Thymus (tissue), 11 donors: ENCODE results near the gene RBBP6. TPM values are rescaled to one million over a fixed set of nuclear protein-coding genes. Genes with fewer than 3 reads are reported as not detected.

Experiments
- DNase-seq, 9 donors: peaks; one replicate each; pipeline ENCODE4 v3.0.0-alpha.2; 2013; ENCODE audit warnings: low spot score in 9 of 9, low read depth in 6 of 9, missing footprints in 1 of 9
- H3K27ac ChIP-seq, 2 donors: one replicate each; pipeline ENCODE4 v1.5.1; 2013; ENCODE audit warnings: control low read depth in 1 of 2, low read depth in 1 of 2, low read length in 1 of 2, mild to moderate bottlenecking in 1 of 2, moderate library complexity in 1 of 2
- H3K27me3 ChIP-seq, 2 donors: one replicate each; pipeline ENCODE4 v1.5.1; 2013; ENCODE audit warnings: low read length in 1 of 2; ENCODE audit not compliant: control insufficient read depth in 2 of 2, insufficient read depth in 1 of 2
- H3K36me3 ChIP-seq, 2 donors: one replicate each; pipeline ENCODE4 v1.5.1; 2013; ENCODE audit warnings: low read length in 1 of 2, mild to moderate bottlenecking in 1 of 2, moderate library complexity in 1 of 2; ENCODE audit not compliant: control insufficient read depth in 2 of 2, insufficient read depth in 2 of 2
- H3K4me1 ChIP-seq, 2 donors: one replicate each; pipeline ENCODE4 v1.5.1; 2013; ENCODE audit warnings: low read length in 2 of 2; ENCODE audit not compliant: control insufficient read depth in 2 of 2, insufficient read depth in 2 of 2
- H3K4me3 ChIP-seq, 2 donors: one replicate each; pipeline ENCODE4 v1.5.1; 2013; ENCODE audit warnings: low read length in 2 of 2, control low read depth in 1 of 2, mild to moderate bottlenecking in 1 of 2
- H3K9me3 ChIP-seq, 2 donors: one replicate each; pipeline ENCODE4 v1.5.1; 2013; ENCODE audit warnings: low read length in 1 of 2, mild to moderate bottlenecking in 1 of 2; ENCODE audit not compliant: control insufficient read depth in 2 of 2, insufficient read depth in 1 of 2
- WGBS: extraction: QIAGEN DNeasy Blood & Tissue Kit; methylation state at CpG from one replicate; pipeline ENCODE4 v1.1.7; 2013; 5-methylcytosine and 5-hydroxymethylcytosine counted together
- polyA plus RNA-seq: library from polyadenylated mRNA; stranded (reverse); fragments of 200-250 nt; gene quantifications from one replicate; pipeline ENCODE4 v1.2.3, GENCODE V29; 2013
- total RNA-seq: library from RNA; stranded (reverse); fragments of 120-200 nt; gene quantifications from one replicate; pipeline ENCODE4 v1.2.4, GENCODE V29; 2013
- donor health status: healthy.

The RBBP6 gene
- total and polyA plus RNA-seq, 2 donors = 20.8 to 72.8 TPM

DNA sequence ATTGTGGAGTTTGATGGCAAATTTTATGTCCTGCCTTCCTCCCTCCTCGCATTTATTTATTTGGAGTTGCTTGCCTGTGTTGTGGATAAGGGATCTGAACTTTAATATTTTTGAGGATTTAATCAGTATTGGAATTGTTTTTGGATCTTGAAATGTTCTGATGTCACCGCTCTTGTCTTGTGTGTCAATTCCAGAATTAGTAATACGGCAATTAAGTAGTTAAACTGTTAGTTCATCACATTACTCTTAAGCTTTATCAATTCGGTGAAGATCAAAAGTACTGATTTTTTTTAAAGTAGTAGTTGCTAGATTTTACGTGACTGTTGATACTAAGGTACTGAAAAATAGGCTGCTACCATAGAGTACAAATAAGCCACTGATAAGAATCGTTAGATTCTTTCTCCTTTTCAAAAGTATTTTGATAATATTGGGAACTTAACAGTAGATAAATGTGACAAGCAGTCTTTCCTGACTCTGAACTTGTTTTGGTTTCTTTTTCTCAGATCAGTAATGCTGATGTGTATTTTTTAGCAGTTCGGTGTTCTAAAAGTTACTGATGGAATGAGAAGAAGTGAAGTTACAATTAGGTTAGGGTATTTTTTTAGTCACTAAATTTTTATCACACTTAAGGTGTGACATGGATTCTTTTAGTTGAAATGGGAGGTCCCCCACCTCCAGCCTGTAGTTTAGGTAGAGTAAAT, 2.0 kb downstream of the RBBP6 start:
- H3K4me1 ChIP-seq = peaks cover 7 to 14% of the 10 kb centered on the region in 2 donors
- H3K27ac ChIP-seq = peak overlapping the region in 1 of 2 donors; percentile 97
- peak overlapping the region; percentile 59 to 98 for H3K4me3 ChIP-seq
- H3K9me3 ChIP-seq = no peaks in the 10 kb centered on the region
- no peaks in the 10 kb centered on the region for H3K27me3 ChIP-seq
- 6% methylated on average over 7 of the region's 7 CpGs for WGBS
- peak in 4 of 9 donors; percentile 10 to 38 (median 18) for DNase-seq
- no peaks in the 10 kb centered on the region for H3K36me3 ChIP-seq

DNA sequence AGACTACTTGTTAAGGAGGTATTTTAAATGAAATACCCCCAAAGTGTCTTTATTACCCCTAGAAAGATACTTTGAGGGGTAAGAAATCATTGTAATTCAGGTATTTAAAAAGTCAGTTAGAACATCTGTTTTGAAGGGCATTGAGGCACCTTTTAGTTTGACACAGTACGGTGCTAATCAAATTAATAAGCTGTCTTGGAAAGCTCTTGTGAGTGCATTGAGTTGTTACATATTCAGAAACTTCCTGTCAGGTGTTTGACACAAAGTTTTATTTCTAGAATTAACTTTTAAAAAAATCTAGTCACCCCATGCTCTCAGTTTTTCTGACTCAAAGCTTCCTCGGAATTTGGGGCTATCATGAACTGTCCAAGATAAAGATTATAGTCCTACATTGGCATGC, 4.6 kb downstream of the RBBP6 start:
- no peak overlapping the region for H3K4me3 ChIP-seq
- no peaks in the 10 kb centered on the region for H3K27me3 ChIP-seq
- 35% methylated on average over 2 of the region's 2 CpGs for WGBS
- no peak for DNase-seq
- H3K4me1 ChIP-seq = peaks cover 7 to 9% of the 10 kb centered on the region in 2 donors
- H3K36me3 ChIP-seq = peaks cover 3 to 4% of the 10 kb centered on the region in 2 donors
- no peak overlapping the region for H3K27ac ChIP-seq
- no peaks in the 10 kb centered on the region for H3K9me3 ChIP-seq

DNA sequence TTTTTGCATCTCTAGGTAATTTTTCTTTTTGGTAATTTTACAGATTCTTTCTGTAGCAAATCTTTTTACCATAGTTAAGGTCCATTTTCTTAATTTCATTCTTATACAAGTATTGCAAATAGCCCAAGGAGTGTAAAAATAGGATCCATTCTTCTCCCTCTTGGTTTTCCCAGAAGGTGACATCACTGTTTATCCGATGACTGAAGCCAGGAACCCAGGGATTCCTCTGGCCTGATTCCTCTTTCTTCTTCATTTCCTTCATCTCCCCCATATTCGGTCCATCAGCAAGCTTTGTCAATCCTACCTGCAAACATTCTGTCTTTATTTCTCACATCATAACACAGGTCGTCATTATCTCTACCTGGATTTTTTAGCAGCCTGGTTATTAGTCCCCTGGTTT, 5.3 kb downstream of the RBBP6 start:
- DNase-seq = no peak
- H3K36me3 ChIP-seq = peaks cover 4 to 7% of the 10 kb centered on the region in 2 donors
- H3K9me3 ChIP-seq = no peaks in the 10 kb centered on the region
- H3K27me3 ChIP-seq = no peaks in the 10 kb centered on the region
- no peak overlapping the region for H3K4me3 ChIP-seq
- H3K4me1 ChIP-seq = peaks cover 7 to 8% of the 10 kb centered on the region in 2 donors
- 94% methylated on average over 3 of the region's 3 CpGs for WGBS
- no peak overlapping the region for H3K27ac ChIP-seq

DNA sequence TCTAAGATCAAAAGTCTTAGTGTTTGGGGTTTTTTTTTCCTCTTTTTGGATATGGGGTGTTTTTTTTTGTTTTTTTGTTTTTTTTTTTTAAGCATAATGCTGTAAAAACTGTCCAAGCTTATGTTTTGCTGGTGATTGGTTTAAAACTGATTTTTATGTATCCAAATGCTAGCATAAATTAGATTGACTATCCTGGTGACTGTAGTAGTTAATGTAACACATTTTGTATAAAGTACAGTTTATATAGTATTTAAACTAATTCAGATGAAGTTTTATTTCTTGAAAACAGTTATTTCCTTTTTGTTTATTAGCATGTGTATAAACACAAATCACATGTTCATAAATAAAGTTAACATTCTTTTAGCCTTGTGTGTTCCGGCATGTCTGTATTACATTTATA, 10.9 kb downstream of the RBBP6 start:
- WGBS = 100% methylated on average over 1 of the region's 1 CpG
- Histone ChIP-seq H3K27ac (no peak overlapping the region), H3K9me3 (no peaks in the 10 kb centered on the region), H3K27me3 (no peaks in the 10 kb centered on the region), H3K4me1 (no peaks in the 10 kb centered on the region), H3K36me3 (peaks cover 4 to 39% of the 10 kb centered on the region in 2 donors), H3K4me3 (no peak overlapping the region)
- DNase-seq = no peak

GRCh38 chr16:24552705-24553246, 13.4 kb downstream of the RBBP6 start:
- Histone ChIP-seq H3K4me3 (no peak overlapping the region), H3K27ac (no peak overlapping the region), H3K9me3 (no peaks in the 10 kb centered on the region), H3K36me3 (peaks cover 0 to 57% of the 10 kb centered on the region in 2 donors), H3K4me1 (no peaks in the 10 kb centered on the region), H3K27me3 (no peaks in the 10 kb centered on the region)
- 99% methylated on average over 1 of the region's 1 CpG for WGBS
- no peak for DNase-seq

GRCh38 chr16:24553983-24554382, 14.6 kb downstream of the RBBP6 start:
- Histone ChIP-seq H3K36me3 (peaks cover 0 to 65% of the 10 kb centered on the region in 2 donors), H3K4me3 (no peak overlapping the region), H3K27me3 (no peaks in the 10 kb centered on the region), H3K4me1 (no peaks in the 10 kb centered on the region), H3K9me3 (no peaks in the 10 kb centered on the region), H3K27ac (no peak overlapping the region)
- WGBS = 96% methylated on average over 1 of the region's 1 CpG
- no peak for DNase-seq

DNA sequence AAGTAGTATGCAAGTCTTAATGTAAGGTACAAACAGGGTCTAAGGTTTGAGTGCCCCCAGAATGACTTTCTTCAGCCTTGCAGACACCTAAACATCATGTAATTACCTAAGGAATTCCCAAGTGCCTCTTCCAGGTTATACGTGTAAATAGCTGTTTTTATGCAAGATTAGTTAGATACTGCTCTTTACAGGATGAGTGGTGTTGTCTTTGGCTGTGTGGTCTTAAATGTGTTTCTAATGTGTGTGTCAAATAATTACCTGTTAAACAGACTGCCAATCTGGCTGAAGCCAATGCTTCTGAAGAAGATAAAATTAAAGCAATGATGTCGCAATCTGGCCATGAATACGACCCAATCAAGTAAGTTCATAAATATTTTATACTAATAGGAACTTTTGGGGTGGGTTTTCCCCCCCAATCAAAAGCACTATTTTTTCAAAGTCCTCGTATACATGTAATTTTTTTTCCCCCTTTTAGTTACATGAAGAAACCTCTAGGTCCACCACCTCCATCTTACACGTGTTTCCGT, 16.0 kb downstream of the RBBP6 start:
- Histone ChIP-seq H3K27me3 (no peaks in the 10 kb centered on the region), H3K4me1 (no peaks in the 10 kb centered on the region), H3K9me3 (no peaks in the 10 kb centered on the region), H3K27ac (no peak overlapping the region), H3K36me3 (peaks cover 3 to 67% of the 10 kb centered on the region in 2 donors), H3K4me3 (no peak overlapping the region)
- 97% methylated on average over 6 of the region's 6 CpGs for WGBS
- DNase-seq = no peak

DNA sequence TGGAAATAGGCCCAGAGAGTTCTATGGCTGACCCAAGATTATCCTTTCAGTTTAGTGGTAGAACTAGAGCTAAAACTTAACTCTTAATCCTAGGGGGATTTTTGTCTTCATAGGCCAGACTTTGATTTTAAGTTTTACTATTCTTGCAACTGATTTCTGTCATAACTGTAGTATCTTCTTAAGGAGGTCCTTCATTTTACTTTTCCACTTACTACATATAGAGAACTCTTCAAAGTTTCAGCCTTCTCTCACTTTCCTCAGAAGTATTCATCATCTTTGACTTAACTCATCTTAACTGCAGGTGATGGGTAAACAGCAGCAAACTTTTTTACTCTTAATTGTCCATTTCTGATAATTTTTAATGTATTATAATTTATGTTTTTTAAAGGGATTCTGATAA, 23.4 kb downstream of the RBBP6 start:
- H3K36me3 ChIP-seq = peaks cover 41 to 84% of the 10 kb centered on the region in 2 donors
- H3K27me3 ChIP-seq = no peaks in the 10 kb centered on the region

DNA sequence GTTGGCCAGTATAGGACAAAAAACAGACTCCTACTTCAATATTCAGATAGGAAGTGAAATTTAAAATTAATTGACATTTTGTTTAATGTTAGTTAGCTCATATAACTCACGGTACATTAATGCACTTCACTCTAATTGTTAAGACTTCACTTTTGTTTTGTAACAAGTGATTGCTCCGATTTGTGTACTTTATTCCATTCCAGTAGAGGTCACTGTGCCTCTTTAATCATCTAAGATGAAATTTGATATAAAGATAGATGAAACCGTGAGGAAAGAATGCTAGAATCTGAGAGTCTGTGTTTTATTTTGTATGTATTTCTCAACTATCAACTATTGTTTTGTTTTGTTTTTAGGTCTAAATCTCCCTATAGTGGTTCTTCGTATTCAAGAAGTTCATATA, 29.0 kb downstream of the RBBP6 start:
- no peaks in the 10 kb centered on the region for H3K27me3 ChIP-seq
- no peaks in the 10 kb centered on the region for H3K4me1 ChIP-seq
- WGBS = 97% methylated on average over 4 of the region's 4 CpGs
- no peak for DNase-seq
- H3K27ac ChIP-seq = no peak overlapping the region
- no peak overlapping the region for H3K4me3 ChIP-seq
- peaks cover 44 to 81% of the 10 kb centered on the region in 2 donors for H3K36me3 ChIP-seq
- H3K9me3 ChIP-seq = no peaks in the 10 kb centered on the region

More for the DNA sequence above, 23.4 kb downstream of the RBBP6 start:
- H3K4me3 ChIP-seq = no peak overlapping the region
- no peak for DNase-seq
- H3K9me3 ChIP-seq = no peaks in the 10 kb centered on the region
- H3K27ac ChIP-seq = no peak overlapping the region
- H3K4me1 ChIP-seq = no peaks in the 10 kb centered on the region
